Cortex of kidney (tissue), 1 donor: ENCODE measurements around the gene CAMK2D.
"Not testable (repeated sequence)": the region's sequence is repeated elsewhere in the genome, so short reads cannot be mapped to it uniquely, and the experiment has no call there.

ENCODE experiments used
- DNase-seq: peaks from one replicate; lab custom pipeline; 2025; lab: John Stamatoyannopoulos, UW

CAMK2D gene

GRCh38 chr4:113730467-113731216 lies 30.9 kb downstream of the CAMK2D start:
- DNase-seq, result no peak

GRCh38 chr4:113727802-113728201 lies 33.7 kb downstream of the CAMK2D start:
- no peak for DNase-seq

- no peak for DNase-seq
These were observed 35.6 kb downstream of the CAMK2D start for GRCh38 chr4:113725963-113726362.

- no peak for DNase-seq
These were observed 43.3 kb downstream of the CAMK2D start for GRCh38 chr4:113718252-113718651.

- DNase-seq, result no peak
These were observed 49.5 kb downstream of the CAMK2D start for GRCh38 chr4:113711883-113712662.

- DNase-seq, result no peak
These were observed 53.3 kb downstream of the CAMK2D start for GRCh38 chr4:113708250-113708649.

- DNase-seq, result no peak
These were observed 54.5 kb downstream of the CAMK2D start for GRCh38 chr4:113707048-113707447.

GRCh38 chr4:113705097-113705496 lies 56.4 kb downstream of the CAMK2D start:
- not testable (repeated sequence) for DNase-seq

GRCh38 chr4:113702596-113702995 lies 58.9 kb downstream of the CAMK2D start:
- DNase-seq, result not testable (repeated sequence)

GRCh38 chr4:113701169-113701568 lies 60.4 kb downstream of the CAMK2D start:
- DNase-seq, result no peak

GRCh38 chr4:113700602-113701150 lies 60.9 kb downstream of the CAMK2D start:
- no peak for DNase-seq

GRCh38 chr4:113699772-113700171 lies 61.8 kb downstream of the CAMK2D start:
- DNase-seq, result no peak

- DNase-seq, result no peak
These were observed 64.1 kb downstream of the CAMK2D start for GRCh38 chr4:113697429-113697828.

- DNase-seq, result no peak
These were observed 66.0 kb downstream of the CAMK2D start for GRCh38 chr4:113695328-113696169.

GRCh38 chr4:113694008-113694407 lies 67.5 kb downstream of the CAMK2D start:
- DNase-seq, result no peak

GRCh38 chr4:113692809-113693411 lies 68.6 kb downstream of the CAMK2D start:
- no peak for DNase-seq

GRCh38 chr4:113691676-113692075 lies 69.9 kb downstream of the CAMK2D start:
- no peak for DNase-seq

GRCh38 chr4:113689394-113689793 lies 72.1 kb downstream of the CAMK2D start:
- DNase-seq, result no peak

- DNase-seq, result no peak
These were observed 74.3 kb downstream of the CAMK2D start for GRCh38 chr4:113687067-113687718.

- not testable (repeated sequence) for DNase-seq
These were observed 76.4 kb downstream of the CAMK2D start for GRCh38 chr4:113685157-113685556.

- no peak for DNase-seq
These were observed 76.9 kb downstream of the CAMK2D start for GRCh38 chr4:113684534-113685091.
